ENCODE results near the gene TRPM2.

Gene TRPM2

DNA sequence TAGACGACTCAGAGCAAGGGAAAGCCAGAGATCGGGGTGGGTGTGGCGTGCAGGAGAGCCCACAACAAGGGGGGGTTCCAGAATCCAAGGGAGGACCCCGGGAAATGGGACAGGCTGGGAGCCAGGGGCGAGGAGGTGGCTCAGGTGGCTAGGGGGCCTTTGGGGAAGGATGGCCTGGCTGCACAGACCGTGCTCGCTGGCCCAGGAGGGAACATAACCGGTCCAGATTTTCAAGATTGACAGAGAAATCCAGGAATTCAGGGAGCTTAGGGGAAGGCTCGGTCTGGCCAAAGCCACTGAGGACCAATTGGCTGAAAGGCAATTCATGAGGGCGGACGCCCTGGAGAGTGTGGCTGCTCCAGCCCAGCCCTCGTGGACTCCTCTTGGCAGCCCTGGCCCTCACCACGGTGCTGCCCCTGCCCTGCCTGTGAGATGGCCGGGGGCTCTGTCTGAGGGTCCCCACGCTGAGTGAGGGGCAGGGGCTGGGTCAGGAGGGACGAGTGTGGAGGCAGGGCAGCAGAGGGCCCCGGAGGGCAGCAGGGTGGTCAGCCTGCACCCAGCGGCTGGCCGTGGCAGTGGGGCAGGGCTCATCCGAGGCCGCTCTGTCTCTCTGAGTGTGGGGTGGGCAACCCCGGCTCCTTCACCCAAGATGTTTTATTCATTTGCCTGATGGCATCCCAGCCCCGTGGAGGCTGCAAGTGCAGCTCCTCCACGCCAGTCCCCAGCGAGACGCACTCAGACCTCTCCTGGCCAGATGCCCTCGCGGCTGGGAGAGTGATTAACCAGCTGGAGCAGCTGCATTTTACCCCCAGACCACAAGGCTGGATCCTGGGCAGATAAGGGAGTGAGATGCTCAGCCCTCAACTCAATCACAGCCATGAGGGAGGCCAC, 96.3 kb downstream of the TRPM2 start:
- DNase-seq: no peak

DNA sequence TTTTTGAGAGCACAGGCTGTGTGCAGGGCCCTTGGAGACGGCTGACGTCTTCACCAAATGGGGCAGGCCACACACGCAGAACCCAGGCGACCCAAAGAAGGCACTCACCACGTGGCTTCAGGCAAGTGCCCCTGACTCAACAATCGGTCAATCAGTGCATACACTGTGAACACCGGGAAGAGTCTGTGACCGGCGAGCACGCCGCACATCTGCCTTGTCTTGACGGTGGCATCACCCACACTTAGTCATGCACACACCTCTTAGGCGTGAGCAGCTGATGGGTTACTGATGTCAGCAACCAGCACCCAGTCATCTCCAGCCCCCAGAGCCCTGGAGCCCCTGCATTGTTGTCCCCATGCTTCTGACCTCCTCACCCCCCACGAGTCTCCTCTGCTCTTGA, 97.0 kb downstream of the TRPM2 start:
- no peak for DNase-seq

DNA sequence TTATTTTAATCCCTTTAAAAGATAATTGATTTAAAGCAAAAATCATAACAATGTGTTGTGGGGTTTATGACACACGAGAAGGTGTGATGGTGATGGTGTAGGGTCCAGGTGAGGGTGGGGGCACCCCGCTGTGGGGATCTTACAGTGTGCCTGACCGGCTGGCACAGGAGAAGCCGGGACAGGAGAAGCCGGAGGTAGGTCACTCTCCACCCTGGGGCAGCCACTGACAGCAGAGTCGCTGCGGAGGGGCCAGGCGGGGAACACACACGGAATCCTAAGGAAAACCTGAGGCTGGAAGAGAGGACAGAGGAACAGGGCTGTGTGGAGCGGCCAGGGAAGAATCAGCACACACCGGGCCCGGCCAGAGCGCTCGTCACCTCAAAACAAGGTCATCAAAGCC, 97.6 kb downstream of the TRPM2 start:
- no peak for DNase-seq

DNA sequence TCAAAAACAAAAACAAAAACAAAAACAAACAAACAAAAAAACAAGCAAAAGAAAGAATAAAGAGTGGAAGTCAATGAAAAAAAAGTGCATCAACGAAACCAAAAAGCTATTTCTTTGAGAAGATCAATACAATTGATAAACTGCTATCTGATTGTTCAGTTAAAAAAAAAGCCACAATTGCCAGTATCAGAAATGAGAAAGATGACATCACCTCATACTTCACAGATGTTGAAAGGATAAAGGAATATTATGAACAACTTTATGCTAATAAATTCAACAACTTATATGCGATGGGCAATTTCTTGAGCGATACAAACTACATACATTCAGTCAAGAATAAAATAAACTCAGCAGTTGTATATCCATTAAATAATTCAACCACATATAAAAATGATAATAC, 99.7 kb downstream of the TRPM2 start:
- no peak for DNase-seq

DNA sequence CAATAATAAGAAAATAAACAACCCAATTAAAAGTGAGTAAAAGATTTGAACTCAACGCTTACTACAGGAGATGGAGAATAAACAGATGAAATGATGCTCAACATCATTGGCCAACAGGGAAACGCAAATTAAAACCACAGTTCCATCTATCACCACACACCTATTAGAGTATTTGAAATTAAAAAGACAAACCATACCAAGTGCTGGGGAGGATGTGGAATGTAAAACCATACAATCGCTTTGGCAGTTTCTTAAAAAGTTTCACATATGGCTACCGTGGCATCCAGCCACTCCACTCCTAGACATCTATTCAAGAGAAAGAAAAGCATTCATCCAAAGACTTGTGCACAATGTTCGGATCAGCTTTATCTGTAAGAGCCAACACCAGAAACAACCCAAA, 100.6 kb downstream of the TRPM2 start:
- no peak for DNase-seq

DNA sequence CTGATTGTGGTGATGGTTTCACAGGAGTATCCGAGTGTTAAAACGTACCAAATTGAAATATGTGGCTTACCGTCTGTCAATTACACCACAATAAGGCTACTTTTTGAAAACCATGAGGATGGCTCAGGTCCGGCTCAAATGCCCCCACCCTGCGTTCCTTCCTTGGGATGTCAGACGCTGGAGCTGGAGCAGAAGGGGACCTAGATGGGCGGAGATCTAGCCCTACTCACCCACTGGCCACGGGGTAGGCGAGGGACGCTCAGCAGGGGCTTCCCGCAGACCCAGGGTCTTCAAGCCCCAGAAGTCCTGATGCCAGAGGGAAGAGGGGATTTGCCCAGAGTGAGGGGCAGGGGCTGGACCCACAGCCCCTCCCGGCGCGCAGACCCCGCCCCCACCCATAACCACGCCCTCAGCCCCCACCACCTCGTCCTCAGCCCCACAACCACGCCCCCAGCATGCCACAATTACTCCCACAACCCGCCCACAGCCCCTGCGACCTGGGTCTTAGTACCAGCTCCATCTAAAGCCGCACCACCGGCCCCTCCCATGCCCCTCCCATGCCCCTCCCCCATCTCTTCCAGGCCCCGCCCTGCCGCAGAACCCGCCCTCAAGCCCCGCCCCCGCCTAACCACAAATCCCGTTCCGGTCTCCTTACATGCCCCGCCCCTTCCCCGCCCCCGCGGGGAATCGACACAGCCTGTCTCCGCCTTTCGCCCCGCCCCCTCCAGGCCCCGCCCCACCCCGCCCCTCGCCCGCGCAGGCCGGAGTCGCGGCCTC, 101.5 kb downstream of the TRPM2 start, which contains the start of gene LRRC3:
TSS of gene LRRC3 (plus strand) at position 764 of the 777 bp plus-strand sequence. CDS start 1,135 bp downstream, outside the sequence.
- DNase-seq: no peak

DNA sequence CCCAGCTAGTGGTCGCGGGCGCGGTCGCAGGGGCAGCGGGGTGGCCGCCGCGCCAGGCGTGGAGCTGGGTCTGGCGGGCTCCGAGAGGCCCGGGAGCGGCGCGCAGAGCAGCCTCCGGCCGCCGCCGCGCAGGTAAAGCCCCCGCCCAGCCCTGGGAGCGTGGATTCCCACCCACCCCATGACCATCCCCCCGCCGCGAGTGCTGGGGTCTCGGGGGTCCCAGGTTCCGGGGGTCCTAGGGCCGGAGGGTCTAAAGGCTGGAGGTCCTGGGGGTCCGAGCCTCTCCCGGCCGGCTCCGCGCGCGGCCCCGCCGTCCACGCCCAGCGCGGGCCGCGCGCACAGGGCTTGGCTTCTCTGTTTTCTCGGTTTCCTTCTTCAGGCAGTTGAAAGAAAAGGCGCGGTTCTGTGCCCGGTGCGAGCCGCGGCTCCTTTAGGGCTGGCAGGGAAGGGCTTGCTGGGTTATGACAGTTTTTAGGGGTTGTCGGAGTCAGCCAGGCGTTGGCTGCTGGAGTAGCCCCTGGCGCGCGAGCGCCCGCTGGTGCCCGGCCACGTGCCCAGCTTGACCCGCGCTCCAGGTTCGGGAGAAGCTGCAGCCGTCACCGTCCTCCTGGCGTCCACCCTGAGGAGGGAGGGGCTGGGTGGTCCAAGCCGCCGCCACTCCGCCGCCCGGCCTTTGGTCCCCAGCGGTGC, 102.2 kb downstream of the TRPM2 start:
- no peak for DNase-seq

DNA sequence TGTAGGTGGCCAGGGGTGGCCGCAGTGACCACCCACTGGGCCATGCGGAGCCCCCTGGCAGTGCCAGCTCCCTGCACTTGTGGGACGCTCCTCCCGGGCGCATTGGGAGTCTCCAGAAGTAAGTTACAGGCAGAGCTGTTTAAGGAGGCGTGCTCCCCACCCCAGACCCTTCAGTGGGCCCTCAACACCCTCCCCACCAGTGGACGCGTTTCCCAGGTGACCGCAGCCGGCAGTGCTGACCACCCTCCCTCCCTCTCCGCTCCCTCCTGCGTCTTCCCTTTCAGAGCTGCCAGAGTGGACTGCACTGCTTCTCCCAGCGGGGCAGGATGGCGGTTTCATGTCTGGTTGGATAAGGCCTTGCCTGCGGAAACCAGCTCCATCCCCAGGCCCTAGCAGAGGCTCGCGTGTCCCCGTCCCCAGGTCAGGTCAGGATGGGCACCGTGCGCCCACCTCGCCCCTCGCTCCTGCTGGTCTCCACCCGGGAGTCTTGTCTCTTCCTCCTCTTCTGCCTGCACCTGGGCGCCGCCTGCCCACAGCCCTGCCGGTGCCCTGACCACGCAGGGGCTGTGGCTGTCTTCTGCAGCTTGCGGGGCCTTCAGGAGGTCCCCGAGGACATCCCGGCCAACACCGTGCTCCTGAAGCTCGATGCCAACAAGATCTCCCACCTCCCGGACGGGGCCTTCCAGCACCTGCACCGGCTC, 102.9 kb downstream of the TRPM2 start:
- DNase-seq: no peak

DNA sequence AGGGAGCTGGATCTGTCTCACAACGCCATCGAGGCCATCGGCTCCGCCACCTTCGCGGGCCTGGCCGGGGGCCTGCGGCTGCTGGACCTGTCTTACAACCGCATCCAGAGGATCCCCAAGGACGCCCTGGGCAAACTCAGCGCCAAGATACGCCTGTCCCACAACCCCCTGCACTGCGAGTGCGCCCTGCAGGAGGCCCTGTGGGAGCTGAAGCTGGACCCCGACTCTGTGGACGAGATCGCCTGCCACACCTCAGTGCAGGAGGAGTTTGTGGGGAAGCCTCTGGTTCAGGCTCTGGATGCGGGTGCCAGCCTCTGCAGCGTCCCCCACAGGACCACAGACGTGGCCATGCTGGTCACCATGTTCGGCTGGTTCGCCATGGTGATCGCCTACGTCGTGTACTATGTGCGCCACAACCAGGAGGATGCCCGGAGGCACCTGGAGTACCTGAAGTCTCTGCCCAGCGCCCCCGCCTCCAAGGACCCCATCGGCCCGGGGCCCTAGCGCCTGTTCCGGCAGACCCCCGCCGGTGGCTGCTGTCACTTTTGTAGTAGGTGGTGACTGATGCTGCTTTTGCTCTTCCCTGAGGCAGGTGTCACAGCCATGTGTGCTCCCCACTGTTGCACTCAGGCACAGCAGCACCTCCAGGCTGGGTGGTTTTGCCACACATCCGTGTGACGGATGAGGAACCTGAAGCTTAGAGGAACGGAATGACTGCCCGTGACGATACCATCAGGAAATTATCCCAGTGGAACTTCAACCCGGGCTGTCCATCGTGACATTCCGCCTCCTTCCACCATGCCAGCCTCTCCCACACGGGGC, 103.7 kb downstream of the TRPM2 start:
- no peak for DNase-seq

DNA sequence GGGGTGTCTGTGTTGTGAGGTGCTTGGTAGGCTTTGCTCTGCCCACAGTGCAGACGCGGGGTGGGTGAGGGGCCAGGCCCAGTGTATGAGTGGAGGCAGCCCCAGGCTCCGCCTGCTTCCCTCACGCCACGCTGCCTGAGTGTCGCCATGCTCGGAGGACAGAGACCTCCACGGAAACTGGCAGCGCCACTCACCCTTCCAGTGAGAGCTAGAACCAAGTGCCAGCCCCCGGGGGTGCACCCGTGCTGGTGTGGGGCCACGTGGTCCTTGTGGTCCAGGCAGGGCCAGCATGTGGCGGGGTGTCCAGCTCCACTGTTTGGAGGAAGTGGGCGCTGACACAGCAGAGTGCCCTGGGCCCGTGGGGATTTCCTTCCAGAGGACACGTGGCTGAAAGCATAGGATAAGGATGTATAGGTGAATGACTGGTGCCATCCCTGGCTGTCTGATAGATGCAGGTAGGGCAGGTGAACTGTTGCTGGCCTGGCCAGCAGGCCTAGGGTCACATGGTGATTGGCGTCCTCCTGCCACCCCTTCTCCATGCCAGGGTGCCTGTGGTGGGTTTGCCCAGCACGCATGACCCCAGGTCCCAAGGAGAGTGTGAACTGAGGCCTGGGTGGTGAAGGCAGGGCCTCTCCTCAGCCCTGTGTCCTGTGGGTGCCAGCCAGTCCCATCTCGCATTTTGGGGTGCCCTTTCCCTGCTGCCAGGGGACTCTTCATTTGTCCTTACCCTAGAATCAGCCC, 105.7 kb downstream of the TRPM2 start:
- no peak for DNase-seq

DNA sequence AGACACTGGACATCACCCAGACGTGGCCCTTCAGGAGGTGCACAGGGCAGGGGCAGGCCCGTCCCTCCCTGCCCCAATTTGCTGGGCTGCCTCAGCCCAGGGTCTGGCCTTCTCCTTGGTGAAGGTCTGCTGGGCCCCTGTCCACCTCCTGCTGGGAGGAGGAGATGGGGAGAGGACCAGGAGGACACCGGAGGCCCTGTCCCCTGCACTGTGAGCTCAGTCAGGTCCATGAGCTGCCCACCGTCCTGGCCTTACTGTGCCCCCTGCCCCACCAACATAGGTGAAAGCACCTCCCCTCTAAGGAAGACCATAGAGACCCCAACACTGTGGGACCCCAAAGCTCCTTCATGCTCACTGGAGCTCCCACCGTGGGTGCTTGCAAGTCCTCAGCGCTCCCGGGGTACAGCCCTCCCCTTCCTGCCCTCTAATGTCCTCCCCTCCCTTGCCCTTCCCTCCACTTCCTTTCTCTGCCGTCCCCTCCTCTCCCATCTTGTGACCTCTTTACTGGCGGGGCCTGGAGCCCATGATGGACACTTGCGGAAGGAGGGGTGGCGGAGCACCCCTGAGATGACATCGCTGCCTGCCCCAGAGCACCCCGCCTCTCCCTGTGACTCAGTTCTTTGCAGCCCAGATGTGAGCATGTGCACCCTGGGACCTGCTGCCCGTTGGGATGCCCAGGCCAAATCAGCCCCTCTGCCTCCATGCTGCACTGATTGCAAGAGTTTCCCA, 106.5 kb downstream of the TRPM2 start:
- DNase-seq: no peak

DNA sequence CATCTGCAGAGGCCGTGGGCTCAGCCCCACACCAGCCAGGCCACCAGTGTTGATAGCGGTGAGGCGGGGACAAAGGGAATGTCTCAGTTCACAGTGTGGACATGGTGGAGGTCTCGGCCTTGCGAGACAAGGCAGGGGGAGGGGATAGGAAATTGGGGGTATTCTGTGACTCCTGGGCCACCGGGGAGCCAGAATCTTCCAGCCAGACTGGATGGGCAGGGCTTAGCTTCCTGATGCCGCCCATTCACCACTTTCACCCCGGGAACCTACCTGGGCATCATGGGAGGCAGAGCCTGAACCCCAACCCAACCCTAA, 107.0 kb downstream of the TRPM2 start:
- DNase-seq: no peak

DNA sequence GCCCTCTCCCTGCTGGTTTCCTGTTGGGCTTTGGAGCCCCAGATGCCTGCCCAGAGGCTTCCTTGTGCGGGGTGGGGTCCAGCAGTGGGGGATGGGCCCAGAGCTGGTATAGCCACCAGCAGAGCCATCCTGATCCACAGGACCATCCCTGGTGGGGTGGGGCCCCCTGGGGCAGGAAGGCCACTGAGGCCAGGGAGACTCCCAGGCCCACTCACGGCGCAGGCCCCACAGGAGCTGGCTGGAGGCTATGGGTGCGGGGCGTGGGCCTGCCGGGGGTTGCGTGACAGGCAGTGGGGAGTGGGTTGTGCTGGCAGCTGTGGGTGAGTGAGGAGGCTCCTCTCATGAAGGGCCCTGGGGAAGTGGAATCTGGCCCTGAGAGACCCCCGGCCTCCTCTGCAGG, 107.6 kb downstream of the TRPM2 start:
- DNase-seq: no peak

DNA sequence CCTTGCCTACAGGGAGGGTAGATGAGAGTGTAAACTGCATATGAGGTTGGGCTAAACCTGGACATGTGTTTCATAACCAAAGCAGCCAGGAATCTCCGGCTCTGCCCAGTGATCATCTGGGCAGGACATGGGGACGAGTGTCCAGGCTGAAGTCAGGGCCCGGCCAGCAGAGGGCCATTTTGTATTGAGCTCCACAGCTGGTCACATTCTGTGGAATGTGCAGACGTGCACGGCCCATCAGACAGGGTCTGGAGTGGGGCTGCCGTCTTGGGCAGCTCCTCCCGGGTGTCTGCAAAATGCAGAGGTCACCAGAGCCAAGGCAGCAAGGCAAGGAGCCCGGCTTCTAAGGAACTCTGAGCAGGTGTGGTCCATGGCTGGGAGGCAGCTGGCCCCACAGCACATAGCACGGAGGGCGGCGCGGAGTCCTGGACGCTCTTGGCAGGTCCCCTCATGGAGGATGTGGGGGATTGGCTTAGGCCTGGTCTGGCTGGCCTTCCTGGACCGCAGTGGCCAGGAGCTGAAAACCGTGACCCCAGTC, 108.1 kb downstream of the TRPM2 start:
- DNase-seq: no peak

DNA sequence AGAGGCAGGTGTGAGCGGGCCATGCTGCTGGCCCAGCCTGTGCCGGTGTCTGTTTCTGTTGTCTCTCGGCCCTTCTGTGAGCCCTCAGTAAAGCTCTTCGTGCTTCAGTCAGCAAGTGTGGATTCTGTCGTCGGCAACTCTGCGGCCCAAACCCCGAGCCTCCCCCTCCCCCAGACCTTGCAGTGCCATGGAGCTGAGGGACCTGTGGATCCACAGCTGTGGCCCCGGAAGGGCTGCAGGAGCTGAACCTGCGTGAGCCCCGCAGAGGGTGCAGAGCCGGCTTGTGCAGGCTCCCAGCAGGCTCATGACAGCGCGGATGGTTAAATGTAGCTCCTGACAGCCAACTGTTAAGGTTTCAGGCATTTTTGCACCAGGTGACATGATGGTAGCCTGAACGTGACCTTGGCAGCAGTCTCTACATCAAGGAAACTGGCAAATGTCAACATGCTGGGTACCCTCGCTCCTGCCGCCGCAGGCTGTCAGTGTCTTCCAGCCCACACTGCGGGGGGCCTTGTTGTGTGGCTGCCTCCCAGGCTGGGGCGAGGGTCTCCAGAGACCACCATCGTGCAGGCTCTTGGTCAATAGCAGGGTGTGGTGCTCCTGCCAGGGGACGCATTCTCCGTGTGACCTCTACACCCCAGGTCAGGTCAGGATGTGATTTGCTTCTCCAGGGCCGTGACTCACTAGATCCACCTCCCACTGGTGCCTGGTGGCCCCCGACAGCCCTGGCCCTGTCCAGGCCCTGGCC, 108.8 kb downstream of the TRPM2 start:
- DNase-seq: no peak

DNA sequence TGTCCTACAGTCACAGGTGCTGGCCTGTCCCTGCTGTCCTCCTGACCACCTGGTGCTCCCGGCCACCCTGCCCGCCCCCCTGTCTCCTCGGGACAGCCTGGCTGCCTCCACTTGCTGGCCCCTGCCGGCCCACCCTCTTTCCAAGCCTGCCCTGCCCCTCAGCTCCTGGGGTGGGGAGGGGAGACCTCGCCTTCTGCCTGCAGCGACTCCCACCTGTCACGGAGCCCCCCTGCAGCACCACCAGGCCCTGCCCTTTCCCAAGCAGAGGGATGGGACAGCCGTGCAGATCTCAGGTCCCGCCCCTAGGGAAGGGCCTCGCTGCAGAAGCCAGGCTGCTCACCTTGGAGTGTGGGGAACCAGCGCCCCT, 109.4 kb downstream of the TRPM2 start:
- no peak for DNase-seq

DNA sequence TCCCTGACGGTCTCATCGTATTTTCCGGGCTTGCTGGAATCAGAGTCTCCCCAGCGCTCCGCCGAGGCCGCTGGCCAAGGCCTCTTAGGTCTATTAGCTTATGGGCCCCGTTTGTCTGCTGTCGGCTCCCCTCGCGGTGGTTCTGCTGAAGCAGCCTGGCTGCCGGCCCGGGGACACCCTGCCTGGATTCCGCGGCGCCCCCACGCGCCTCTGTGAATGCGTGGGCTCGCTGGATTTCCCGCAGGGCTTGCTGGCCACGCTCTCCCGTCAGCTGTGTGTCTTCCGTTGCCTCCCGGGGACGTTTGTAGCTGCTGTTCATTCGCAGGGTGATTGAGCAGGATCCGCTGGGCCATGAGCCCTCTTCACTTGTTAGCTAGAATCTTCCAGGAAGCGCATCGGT, 110.3 kb downstream of the TRPM2 start:
- no peak for DNase-seq

DNA sequence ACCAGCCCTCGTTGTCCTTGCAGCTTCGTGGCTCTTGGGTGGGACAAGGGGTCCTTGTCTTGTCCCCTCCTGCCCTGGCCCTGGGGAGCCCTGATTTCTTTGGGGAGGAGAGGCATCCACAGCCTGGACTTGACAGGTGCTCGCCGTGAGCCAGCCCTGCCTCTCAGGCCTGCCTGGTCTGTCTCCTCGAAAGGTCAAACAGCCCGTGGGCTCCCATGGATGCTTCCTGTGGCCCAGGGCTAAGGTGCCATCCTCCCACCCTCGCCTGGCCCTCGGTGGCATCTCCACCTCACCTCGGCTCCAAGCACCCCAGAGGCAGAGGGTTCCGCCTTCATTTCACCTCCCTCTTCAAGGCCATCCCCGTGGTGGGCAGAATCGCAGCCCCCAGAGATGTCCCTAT, 110.9 kb downstream of the TRPM2 start:
- DNase-seq: no peak

DNA sequence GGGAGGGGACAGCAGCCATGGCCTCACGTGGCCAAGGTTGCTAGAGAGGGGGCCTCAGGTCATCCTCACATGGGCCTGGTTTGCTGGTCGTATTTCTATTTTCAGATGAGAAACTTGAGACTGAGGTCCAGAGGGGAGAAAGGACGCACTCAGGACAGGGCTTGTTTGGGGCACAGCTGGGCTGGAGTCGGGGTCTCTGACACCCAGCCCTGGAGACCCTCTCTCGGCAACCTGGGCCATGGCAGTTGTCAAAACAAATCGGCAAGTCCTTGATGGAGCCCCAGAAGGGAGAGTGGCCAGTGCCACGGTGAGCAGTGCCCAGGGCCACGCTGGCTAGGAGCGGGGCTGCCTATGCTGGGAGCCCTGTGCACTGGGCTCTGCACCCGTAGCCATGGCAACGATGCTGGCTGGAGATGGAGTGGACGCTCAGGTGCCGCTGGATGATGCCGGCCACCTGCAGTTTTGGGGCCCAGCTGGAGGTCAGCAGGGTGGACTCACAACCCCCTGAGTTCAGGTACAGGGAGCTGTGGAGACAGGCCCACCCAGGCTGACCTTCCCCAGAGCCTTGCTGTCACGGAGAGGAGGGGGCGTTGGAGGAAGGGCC, 113.0 kb downstream of the TRPM2 start:
- no peak for DNase-seq

Measured in midbrain (tissue), 1 donor.